LoVo (cell line): ENCODE data around the gene SVIL.
A peak's percentile ranks its signal among the peaks of the same experiment; 100 is the strongest.
"Not testable (repeated sequence)": the region's sequence is repeated elsewhere in the genome, so short reads cannot be mapped to it uniquely, and the experiment has no call there.

Source experiments
- DNase-seq: peaks from one replicate; pipeline ENCODE4 v3.0.0-alpha.2; 2016; ENCODE audit warnings: low spot score

Gene SVIL

GRCh38 chr10:29574212-29575097 lies 60.3 kb downstream of the SVIL start:
- DNase-seq, result not testable (repeated sequence)

- not testable (repeated sequence) for DNase-seq
Measured at GRCh38 chr10:29570248-29570647, 64.5 kb downstream of the SVIL start.

GRCh38 chr10:29569795-29570194 lies 65.0 kb downstream of the SVIL start:
- no peak for DNase-seq

- no peak for DNase-seq
Measured at GRCh38 chr10:29567003-29567402, 67.8 kb downstream of the SVIL start.

- not testable (repeated sequence) for DNase-seq
Measured at GRCh38 chr10:29566209-29566608, 68.6 kb downstream of the SVIL start.

GRCh38 chr10:29563420-29564035 lies 71.2 kb downstream of the SVIL start:
- DNase-seq, result no peak

- DNase-seq, result not testable (repeated sequence)
Measured at GRCh38 chr10:29563006-29563405, 71.8 kb downstream of the SVIL start.

GRCh38 chr10:29559996-29560395 lies 74.8 kb downstream of the SVIL start:
- no peak for DNase-seq

- DNase-seq, result no peak
Measured at GRCh38 chr10:29557665-29558064, 77.1 kb downstream of the SVIL start.

- no peak for DNase-seq
Measured at GRCh38 chr10:29555746-29556481, 78.9 kb downstream of the SVIL start.

- no peak for DNase-seq
Measured at GRCh38 chr10:29555091-29555745, 79.6 kb downstream of the SVIL start.

- no peak for DNase-seq
Measured at GRCh38 chr10:29554660-29555059, 80.1 kb downstream of the SVIL start.

GRCh38 chr10:29553544-29554250 lies 81.1 kb downstream of the SVIL start:
- DNase-seq, result no peak

- DNase-seq, result not testable (repeated sequence)
Measured at GRCh38 chr10:29553116-29553515, 81.7 kb downstream of the SVIL start.

GRCh38 chr10:29549493-29549892 lies 85.3 kb downstream of the SVIL start:
- DNase-seq, result not testable (repeated sequence)

- DNase-seq, result no peak
Measured at GRCh38 chr10:29546773-29547313, 87.9 kb downstream of the SVIL start.

GRCh38 chr10:29545122-29545521 lies 89.6 kb downstream of the SVIL start:
- DNase-seq, result no peak

GRCh38 chr10:29543715-29544114 lies 91.1 kb downstream of the SVIL start:
- peak; percentile 2 for DNase-seq

- no peak for DNase-seq
Measured at GRCh38 chr10:29542723-29543122, 92.0 kb downstream of the SVIL start.

- DNase-seq, result no peak
Measured at GRCh38 chr10:29541422-29542210, 93.2 kb downstream of the SVIL start.
